NT2/D1 (cell line): ENCODE results near the gene CDK5RAP2.

Experiments
- DNase-seq: peaks from one replicate; pipeline ENCODE4 v3.0.0-alpha.2; 2011; ENCODE audit warnings: low read depth, low spot score
- H3K27me3 ChIP-seq: 2 replicates; pipeline ENCODE4 v1.6.0; 2011; ENCODE audit warnings: mild to moderate bottlenecking; ENCODE audit not compliant: insufficient read length, insufficient read depth
- H3K36me3 ChIP-seq: 2 replicates; pipeline ENCODE4 v1.6.1; 2011; ENCODE audit warnings: mild to moderate bottlenecking, low read length, mixed read lengths; ENCODE audit not compliant: insufficient read depth, insufficient read length
- H3K4me1 ChIP-seq: 2 replicates; pipeline ENCODE4 v1.5.1; 2011; ENCODE audit not compliant: insufficient read depth, insufficient read length
- H3K4me3 ChIP-seq: 2 replicates; pipeline ENCODE4 v1.5.1; 2011; ENCODE audit warnings: low read depth; ENCODE audit not compliant: insufficient read length
- H3K9ac ChIP-seq: 2 replicates; pipeline ENCODE4 v1.6.0; 2011; ENCODE audit warnings: low read depth; ENCODE audit not compliant: insufficient read length
- H3K9me3 ChIP-seq: 2 replicates; pipeline ENCODE4 v1.5.1; 2011; ENCODE audit warnings: mild to moderate bottlenecking, low read length; ENCODE audit not compliant: insufficient read depth
- SUZ12 ChIP-seq: IDR thresholded peaks from 2 replicates; pipeline ENCODE4 v1.6.1; 2011; ENCODE audit not compliant: insufficient read length, insufficient read depth; ENCODE audit errors: extremely low read depth
- YY1 ChIP-seq: IDR thresholded peaks from 2 replicates; pipeline ENCODE4 v1.6.1; 2011; ENCODE audit not compliant: insufficient read length, insufficient read depth
- ZNF274 ChIP-seq: IDR thresholded peaks from 2 replicates; pipeline ENCODE4 v1.6.1; 2011; ENCODE audit warnings: mild to moderate bottlenecking, low read depth, low read length

CDK5RAP2 gene

DNA sequence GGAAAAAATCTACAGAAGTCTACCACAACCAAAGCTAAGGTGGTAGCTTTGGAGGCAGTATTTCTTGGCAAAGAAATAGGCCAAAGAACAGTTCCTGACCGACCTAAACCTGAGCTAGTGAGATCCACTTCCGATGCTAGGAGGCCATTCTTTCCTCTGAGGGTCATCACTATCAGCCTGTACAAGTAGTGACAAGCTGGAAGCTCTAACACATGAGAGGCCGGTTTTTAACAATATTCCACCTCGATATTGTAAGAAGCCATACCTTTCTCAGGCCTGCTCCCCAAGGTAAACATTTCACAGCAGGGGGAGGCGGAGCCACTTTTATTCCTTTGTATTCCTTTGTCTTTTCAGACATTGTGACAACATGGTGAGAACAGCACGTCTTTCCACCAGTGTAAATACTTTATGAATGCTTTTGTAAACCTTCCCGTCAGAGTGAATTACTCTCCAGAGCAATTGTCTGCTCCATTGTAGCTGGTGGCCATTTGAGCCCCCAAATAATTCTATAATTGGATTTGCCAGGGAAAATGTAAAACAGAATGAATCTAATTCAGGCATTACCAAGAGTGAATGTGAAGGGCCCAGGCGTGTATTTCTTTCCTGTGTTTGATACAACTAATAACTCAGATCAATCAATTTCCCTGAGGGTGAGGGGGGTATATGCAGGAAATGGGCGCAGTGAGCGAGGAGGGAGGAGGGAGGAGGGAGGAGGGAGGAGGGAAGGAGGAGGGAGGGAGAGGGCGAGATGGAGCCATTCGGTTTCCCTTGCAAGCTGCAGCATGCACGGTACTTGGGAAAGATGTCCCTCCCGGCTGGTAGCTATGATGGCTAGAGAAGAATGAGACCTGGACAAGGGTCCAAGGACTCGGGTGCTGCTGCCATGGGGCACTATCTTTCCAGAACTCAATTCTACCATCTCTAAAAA is 166.6 kb downstream of the CDK5RAP2 start:
- H3K4me1 ChIP-seq, result peaks cover 14% of the 10 kb centered on the region
- peak; percentile 15 for DNase-seq
- H3K36me3 ChIP-seq, result peaks cover 52% of the 10 kb centered on the region
- no peak overlapping the region for H3K9ac ChIP-seq
- no peak overlapping the region for H3K4me3 ChIP-seq
- H3K27me3 ChIP-seq, result no peaks in the 10 kb centered on the region
- H3K9me3 ChIP-seq, result no peaks in the 10 kb centered on the region
- TF ChIP-seq SUZ12, result no peak
- no peak for TF ChIP-seq ZNF274
- no peak for TF ChIP-seq YY1

GRCh38 chr9:120412425-120412951 is 167.5 kb downstream of the CDK5RAP2 start:
- no peak overlapping the region for H3K9ac ChIP-seq
- H3K4me3 ChIP-seq, result no peak overlapping the region
- H3K9me3 ChIP-seq, result no peaks in the 10 kb centered on the region
- H3K4me1 ChIP-seq, result peaks cover 14% of the 10 kb centered on the region
- H3K27me3 ChIP-seq, result no peaks in the 10 kb centered on the region
- H3K36me3 ChIP-seq, result peaks cover 56% of the 10 kb centered on the region
- no peak for TF ChIP-seq SUZ12
- no peak for TF ChIP-seq YY1
- no peak for TF ChIP-seq ZNF274
- DNase-seq, result peak; percentile 69

- Histone ChIP-seq H3K27me3 (no peaks in the 10 kb centered on the region), H3K36me3 (peaks cover 55% of the 10 kb centered on the region), H3K9me3 (no peaks in the 10 kb centered on the region), H3K4me1 (peaks cover 14% of the 10 kb centered on the region), H3K9ac (peak overlapping the region; percentile 34), H3K4me3 (no peak overlapping the region)
- no peak for TF ChIP-seq ZNF274
- TF ChIP-seq SUZ12, result no peak
- no peak for TF ChIP-seq YY1
- no peak for DNase-seq
Measured at GRCh38 chr9:120411862-120412424, 168.0 kb downstream of the CDK5RAP2 start.

DNA sequence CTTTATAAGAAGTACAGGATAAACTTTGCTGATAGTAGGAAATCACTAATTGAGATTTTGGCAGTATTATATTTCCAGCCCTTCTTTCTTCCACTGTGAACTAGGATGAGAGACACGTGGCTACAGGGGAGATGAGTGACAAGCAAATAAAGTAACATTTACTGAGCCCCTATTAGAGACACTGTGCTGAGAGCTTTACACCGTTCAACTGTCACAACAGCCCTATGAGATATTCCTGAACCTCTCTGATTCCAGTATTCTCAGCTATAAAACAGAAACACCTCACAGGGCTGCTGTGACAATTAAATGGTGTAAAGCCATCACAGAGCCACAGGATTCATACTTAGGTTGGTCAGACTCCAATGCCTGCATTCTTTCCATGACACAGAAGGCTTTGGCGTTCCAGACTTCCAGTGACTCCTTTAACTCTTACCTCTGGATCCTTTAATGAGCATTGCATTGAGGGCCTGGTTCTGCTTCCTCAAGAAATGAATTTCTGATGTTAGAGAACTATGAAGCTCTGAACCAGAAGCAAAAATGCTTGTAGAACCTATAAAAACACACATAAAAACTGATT is 169.0 kb downstream of the CDK5RAP2 start:
- Histone ChIP-seq H3K36me3 (peaks cover 62% of the 10 kb centered on the region), H3K9me3 (no peaks in the 10 kb centered on the region), H3K27me3 (no peaks in the 10 kb centered on the region), H3K4me3 (no peak overlapping the region), H3K9ac (no peak overlapping the region), H3K4me1 (peaks cover 14% of the 10 kb centered on the region)
- DNase-seq, result no peak
- no peak for TF ChIP-seq YY1
- no peak for TF ChIP-seq ZNF274
- no peak for TF ChIP-seq SUZ12

GRCh38 chr9:120408680-120409258 is 171.2 kb downstream of the CDK5RAP2 start:
- Histone ChIP-seq H3K4me1 (peaks cover 14% of the 10 kb centered on the region), H3K9ac (no peak overlapping the region), H3K4me3 (no peak overlapping the region), H3K36me3 (peaks cover 64% of the 10 kb centered on the region), H3K27me3 (no peaks in the 10 kb centered on the region), H3K9me3 (no peaks in the 10 kb centered on the region)
- TF ChIP-seq SUZ12, result no peak
- no peak for TF ChIP-seq ZNF274
- no peak for TF ChIP-seq YY1
- DNase-seq, result no peak

DNA sequence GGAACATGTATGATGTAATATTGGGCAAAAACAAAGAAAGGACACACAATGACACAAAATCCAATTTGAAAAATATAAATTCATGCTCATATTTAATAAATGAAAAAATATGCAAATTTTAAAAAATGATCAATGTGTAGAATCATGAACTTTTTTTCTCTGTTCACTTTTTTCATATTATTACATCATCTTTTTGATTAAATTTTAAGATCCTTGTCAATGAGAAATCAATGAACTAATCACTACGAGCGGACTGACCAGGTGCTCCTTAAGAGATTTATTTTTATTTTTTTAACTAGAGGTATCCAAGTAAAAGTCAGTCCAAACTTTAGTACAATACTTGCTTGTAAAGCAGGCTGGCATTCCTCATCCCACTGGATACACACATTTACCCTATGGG is 174.1 kb downstream of the CDK5RAP2 start:
- Histone ChIP-seq H3K9ac (no peak overlapping the region), H3K9me3 (no peaks in the 10 kb centered on the region), H3K4me1 (peaks cover 3% of the 10 kb centered on the region), H3K36me3 (peaks cover 78% of the 10 kb centered on the region), H3K27me3 (no peaks in the 10 kb centered on the region), H3K4me3 (no peak overlapping the region)
- no peak for TF ChIP-seq ZNF274
- no peak for TF ChIP-seq YY1
- no peak for TF ChIP-seq SUZ12
- DNase-seq, result no peak

DNA sequence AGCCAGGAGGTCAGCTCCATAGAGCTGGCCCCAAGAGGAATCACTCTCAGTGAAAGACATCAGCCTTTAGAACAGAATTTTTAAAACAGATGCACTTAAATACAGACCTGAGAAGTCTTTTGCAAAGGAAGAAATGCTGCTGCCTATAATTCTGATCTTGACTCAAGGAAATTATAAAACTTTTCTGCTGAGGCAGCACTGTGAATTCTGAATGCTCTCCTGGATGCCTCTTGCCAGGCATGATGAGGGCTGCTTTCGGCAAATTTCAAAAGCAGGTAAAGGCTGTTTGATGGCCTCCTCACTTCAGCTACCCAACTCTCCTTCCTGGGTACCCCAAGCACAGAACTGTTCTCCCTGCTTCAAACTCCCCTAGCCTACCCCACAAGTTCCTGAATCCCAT is 174.8 kb downstream of the CDK5RAP2 start:
- Histone ChIP-seq H3K9me3 (no peaks in the 10 kb centered on the region), H3K4me1 (peaks cover 3% of the 10 kb centered on the region), H3K9ac (no peak overlapping the region), H3K4me3 (no peak overlapping the region), H3K36me3 (peaks cover 78% of the 10 kb centered on the region), H3K27me3 (no peaks in the 10 kb centered on the region)
- DNase-seq, result no peak
- no peak for TF ChIP-seq SUZ12
- TF ChIP-seq ZNF274, result no peak
- no peak for TF ChIP-seq YY1
